Stimulated activated CD8-positive, alpha-beta memory T cell treated with anti-CD3 and anti-CD28 coated beads, Interleukin-12 subunit alpha, Interleukin-12 subunit beta, amount 100 ng/mL, for 24 hours (primary cell): ENCODE measurements around the gene KRTAP23-1.

Source experiments
- DNase-seq: peaks from one replicate; pipeline ENCODE4 v3.0.0-alpha.2; 2020; ENCODE audit errors: extremely low read depth

The KRTAP23-1 gene, protein sequence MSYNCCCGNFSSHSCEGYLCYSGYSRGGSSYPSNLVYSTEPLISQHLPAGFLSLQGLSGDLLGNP

DNA sequence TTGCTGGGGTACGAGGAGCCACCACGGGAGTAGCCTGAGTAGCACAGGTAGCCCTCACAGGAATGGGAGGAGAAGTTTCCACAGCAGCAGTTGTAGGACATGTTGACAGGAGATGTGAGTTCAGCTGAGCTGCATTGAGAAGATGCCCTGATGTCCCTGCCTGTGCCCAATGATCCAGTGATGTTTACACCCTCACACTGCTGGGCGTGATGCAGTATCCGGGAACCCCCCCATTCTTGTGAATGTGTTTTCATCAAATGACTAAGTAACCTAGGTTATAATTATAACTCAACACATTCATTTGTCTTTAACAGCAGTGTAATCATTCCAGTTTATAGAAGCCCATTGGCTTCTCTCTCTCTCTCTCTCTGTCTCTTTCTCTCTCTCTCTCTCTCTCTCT lies at the start of gene KRTAP23-1:
Gene KRTAP23-1 (minus strand): TSS at position 101 of the 400 bp plus-strand sequence. CDS start 0 bp downstream, at position 101.
- no peak for DNase-seq

DNA sequence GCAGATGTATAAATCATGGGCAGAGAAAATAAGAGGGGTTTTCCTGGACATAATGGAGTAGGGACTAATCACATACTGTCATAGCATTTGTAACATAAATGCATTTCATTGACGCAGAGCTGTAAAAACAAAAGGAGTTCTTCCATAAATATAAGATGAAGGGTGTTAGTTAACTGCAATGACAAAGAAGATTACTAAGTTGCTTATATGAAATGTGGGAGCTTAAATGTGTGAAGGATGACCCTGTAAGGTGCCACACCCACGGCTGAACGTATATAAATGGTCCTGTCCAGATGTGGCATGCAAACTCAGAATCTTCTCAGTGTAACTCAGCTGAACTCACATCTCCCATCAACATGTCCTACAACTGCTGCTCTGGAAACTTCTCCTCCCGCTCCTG lies 47.3 kb upstream of the KRTAP23-1 start, which contains the start of gene KRTAP13-1:
Gene KRTAP13-1 (plus strand): TSS at position 301 of the 400 bp plus-strand sequence. CDS start 56 bp downstream, at position 357.
- DNase-seq: no peak

DNA sequence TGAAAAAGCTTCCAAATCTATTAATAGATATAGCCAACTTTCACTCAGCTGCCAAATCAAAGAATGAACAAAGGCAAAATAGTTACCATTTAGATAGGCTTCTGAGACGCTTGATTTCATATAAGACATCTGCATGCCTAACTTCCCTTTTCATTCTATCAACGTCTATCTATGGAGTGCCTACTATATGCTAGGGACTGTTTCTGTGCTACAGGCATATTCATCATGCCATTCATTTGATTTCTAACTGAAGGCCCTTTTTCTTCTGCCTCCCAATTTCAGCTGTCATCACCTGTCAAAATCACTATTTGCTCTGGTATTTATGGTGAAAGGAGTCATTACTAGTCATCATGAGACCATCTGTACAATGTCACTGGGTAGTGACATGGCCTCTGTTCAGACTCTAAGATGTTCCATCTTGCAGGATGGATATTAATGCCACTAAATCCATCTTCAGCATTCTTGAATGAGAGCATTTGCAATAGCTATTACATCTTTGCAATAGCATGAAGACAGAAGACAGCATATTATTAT lies 43.2 kb upstream of the KRTAP23-1 start:
- DNase-seq: no peak

DNA sequence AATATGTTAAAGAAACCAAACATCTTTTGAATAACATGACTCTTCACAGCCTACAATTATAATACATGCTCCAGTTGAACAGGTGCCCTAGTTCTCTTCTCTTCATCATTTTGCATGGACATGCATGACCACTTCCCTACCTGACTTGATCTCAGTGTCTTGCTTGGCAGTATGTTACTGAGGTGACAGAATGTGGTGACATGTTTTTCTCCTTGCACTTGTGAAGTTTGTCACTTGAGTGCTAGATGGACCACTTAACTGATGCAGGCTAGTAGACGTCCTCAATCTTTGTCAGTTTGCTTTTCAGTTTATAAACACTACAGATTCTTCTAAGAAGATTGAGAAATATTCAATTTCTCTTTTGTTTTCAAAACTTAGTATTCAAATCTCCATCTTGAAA lies 33.8 kb upstream of the KRTAP23-1 start:
- no peak for DNase-seq

DNA sequence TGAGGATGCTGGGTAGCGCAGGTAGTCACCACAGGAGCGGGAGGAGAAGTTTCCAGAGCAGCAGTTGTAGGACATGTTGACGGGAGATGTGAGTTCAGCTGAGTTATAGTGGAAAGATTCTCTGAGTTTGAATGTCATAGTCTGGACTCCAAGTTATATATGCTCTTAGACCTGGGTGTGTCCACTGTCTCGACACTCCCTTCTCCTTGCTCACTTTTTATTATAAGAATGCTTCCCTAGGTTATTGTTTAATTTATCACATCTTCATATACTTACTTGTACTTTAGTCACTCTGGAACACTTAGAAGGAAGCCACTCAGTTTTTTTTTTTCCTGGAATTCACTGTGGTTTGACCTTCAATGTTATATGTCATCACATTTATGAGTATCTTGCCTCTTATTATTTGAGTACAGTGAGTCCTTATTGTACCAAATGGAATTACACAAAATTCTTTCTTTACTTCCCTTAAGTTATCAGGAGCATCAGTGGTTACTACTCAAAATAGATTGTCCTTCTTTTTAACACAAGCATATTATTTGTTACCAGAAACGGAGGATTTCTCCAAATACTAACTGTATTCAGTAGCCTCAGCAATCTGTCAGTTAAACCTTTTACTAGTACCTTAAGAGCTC lies 23.8 kb upstream of the KRTAP23-1 start, which contains the start of gene KRTAP13-2:
Gene KRTAP13-2 (minus strand): TSS at position 133 of the 632 bp plus-strand sequence. CDS start 58 bp downstream, at position 75.
- no peak for DNase-seq

DNA sequence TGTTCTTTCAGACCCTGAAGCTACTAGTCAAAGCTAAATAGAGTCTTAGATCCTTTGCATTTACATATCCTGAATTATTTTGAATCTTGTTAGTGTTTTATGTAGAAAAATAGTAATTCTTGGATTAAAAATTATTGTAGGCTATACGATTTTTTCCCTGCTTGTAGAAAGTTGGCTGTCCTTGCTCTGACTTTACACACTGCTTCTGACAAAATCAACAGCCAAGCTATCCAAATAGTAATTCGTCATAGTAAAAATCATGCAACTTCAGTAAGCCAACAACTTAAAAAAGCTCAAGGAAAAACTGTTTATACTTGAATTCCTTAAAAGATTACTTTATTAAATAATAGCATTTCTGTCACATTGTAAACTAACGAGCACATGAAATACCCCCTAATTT lies 7.5 kb upstream of the KRTAP23-1 start:
- DNase-seq: no peak

DNA sequence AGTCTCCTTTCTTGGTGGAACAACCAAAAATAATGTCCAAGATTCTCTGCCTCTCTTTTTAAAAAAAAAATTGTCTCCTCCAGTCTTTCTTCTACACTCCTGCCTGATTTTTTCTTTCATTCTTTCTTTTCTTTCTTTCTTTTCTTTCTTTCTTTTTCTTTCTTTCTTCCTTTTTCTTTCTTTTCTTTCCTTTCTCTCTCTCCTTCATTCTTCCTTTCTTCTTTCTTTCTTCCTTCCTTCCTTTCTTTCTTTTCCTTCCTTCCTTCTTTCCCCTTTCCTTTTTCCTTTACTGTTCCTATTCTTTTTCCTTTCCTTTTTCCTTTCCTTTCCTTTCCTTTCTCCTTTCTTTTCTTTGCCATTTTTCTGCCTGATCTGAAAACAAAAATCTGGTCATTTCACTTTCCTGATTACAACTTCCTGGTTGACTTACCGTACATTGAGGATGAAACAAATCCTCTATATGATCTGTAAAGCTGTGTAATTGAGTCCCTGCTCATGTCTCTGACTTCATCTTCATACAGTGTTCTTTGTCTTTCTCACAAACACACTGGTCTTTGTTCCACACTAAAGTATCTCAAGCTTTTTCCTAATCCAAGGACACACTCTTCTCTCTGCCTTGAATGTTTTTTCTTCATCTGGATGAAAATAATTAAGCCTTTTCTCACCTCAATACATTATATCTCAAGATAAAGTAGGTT lies 6.1 kb upstream of the KRTAP23-1 start:
- no peak for DNase-seq

DNA sequence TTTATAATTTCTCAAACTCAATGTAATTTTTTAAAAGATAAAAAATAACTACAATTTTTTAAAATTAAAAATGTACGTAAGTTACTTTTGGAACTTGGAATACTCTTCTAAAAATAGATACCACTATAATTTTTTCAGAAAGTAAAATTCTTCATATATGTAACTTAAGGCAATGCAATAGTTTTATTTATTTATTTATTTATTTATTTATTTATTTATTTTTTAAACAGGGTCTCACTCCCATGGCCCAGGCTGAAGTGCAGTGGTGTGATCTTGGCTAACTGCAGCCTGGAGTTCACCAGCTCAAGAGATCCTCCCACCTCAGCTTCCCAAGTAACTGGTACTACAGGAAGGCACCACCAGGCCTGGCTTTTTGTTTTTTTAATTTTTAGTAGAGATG lies 3.1 kb upstream of the KRTAP23-1 start:
- DNase-seq: no peak

DNA sequence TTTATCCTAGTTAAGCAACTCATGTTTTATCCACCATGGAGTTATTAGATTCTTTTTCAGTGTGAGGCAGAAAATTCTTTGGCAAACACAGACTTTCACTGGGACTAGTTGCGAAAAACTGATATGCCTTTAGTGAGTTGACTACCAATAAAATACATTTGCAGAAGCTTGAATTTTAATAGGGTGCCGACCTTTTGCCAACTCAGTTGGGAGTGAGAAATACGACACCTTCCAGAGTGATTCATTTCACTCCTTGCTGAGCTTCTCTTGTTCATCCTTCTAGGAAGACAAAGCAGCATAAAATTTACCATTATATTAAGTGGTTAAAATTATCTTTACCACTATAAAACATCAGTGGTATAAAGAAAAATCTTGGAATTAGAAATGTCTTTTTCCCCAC lies 1.2 kb upstream of the KRTAP23-1 start:
- DNase-seq: no peak

DNA sequence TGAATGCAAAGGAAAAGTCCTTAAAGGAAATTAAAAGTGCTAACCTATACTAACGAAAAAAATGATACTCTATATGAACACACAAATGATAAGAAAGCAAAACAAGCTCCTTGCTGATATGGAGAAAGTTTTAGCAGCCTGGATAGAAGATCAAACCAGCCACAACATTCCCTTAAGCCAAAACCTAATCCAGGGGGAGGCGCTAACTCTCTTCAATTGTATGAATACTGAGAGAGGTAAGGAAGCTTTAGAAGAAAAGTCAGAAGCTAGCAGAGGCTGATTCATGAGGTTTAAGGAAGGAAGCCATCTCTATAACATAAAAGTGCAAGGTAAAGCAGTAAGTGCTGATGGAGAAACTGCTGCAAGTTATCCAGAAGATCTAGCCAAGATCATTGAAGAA lies 3.4 kb downstream of the KRTAP23-1 start:
- DNase-seq: no peak

DNA sequence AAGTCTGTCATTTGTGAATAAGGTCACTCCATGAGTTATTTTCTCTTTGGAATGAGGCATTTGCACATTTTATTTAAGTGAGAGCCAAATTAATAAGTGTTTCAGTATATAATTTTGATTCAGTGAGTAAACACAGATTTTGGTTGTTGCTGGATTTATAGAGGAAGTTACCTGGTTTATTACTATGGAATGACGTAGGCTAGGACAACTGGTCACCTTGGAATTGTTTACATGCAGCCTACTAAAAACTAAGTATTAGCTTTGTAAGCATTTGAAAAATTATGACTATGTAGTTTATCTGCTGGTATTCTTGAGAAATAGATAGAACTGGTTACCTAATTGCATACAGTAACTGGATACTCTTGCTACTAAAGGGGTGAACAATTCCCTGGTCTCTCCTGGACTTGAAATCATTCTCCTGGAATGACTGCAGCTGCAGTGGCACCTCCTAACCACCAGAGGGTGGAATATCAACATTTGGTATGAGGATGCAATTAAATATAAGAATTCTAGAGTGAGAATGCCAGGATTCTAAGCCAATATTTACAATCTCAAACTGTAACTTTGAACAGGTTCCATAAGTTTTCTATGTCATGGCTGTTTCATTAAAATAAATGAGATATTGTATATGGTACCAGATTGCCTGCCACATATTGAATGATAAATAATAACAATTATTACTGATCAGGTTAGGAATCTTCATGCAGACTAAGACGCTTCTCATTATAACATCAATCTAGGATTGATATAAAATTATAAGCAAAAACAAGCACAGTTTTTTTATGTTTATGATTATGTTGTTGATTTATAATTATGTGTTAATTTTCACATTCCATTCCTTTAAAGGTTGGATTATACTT lies 7.5 kb downstream of the KRTAP23-1 start:
- DNase-seq: no peak

DNA sequence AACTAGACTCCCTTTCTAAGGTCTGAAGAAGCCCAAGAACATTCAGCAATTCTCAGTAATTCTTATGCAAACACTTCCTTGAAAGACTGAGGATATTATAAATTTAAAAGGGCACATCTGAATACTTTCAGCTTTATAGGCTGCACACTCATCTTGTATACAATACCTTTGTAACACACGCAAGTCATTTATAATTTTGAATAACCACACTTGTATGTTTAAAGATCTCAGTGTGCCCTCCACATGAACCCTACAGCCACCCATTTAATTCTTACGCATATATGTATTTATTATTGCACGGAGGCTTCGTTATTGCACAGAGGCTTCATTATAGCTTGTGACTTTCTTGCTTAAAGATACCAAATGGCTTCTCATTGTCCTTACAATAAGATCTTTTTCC lies 9.7 kb downstream of the KRTAP23-1 start:
- DNase-seq: no peak

DNA sequence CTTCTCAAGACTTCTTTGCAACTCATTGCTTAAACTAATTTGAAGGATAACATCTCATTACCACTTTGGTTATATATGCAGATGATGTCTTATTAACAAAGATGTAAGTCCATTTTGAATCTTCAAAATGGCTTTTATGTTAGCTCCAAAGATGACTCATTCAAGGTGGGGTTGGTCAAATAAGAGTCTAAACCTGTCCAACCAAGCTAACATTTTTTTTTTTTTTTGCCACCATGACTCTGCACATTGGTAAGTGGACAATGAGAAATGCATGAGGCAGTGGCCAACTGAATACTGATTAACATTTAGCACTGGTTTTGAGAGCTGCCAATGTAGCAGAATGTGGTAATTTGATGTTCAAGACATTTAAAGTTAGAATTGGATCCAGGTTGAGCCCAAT lies 10.6 kb downstream of the KRTAP23-1 start:
- no peak for DNase-seq

DNA sequence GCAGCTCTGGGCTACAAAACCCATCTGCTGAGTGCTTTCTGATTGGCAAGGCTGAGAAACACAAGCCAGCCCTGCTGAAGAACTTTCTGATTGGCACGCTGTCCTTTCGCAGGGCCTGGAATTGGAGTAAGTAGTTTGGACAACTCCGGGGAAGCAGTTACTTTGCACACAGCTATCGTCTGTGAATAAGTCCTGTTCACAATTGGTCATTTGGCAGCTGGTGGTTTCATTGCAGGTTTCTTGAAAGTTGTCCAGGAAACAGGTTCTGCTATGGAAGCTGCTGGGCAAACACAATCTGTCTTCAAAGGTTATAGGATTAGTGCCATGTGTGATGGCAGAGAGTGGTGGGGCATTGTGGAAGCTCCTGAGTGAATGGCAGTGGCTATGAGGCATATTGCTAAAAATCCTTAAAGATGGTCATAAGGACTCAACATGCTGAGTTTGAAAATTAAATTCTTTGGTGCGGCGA lies 11.1 kb downstream of the KRTAP23-1 start, which contains the start of gene KRTAP27-1:
Gene KRTAP27-1 (minus strand): TSS at position 419 of the 469 bp plus-strand sequence. CDS start 26 bp downstream, at position 393.
- no peak for DNase-seq

DNA sequence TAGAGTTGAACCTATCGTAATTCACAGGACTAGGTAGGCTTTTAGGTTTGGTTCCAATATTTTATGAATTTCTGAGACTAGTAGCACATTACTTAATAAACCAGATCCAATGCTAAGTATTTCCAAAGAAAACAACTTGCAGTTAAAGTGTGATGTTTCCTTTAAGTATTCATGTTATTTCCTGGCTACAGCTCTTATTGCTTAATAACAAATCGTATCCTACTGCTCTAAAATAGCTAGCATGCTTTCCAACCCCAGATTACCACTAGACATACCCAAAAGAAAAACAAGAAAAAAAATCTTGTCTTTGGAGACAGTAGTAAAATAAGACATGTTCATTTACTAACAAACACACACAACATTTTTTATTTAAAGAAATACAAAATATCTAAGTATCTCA lies 11.8 kb downstream of the KRTAP23-1 start:
- no peak for DNase-seq

DNA sequence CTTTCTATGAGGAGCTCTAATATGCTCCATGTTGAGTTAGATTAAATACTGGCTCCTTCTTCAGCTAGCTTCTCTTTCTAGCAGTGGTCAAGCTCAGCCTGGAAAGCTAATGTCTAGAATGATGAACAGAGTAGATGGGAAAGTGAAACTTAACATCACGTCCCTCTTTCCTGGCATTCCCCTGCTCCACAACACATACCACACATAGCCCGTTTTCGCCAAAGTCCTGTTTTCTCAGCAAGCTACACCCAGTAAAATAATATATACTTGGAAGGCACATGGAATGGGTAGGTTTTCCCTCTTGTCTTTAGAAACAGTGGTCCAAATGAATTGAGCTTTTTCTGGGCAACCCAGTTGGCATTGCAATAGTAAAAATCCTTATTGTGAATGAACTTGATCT lies 14.7 kb downstream of the KRTAP23-1 start:
- no peak for DNase-seq

DNA sequence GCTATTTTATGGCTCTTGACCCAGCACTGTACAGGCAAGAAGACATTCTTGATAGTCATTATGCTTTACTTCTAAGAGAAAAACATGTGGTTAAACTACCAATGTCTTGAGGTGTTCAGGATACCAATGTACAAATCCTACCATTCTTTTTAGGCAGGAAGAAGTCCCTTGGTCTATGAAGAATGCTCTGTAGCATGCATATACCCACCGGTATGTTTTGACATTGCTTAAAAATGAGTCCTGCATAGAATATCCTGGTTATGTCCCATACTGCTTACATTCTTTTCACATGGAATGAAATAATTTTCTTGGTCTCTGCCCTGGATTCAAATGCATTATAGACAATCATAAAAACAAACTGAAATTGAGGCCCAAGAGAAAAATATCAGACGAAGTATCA lies 15.7 kb downstream of the KRTAP23-1 start:
- DNase-seq: no peak

DNA sequence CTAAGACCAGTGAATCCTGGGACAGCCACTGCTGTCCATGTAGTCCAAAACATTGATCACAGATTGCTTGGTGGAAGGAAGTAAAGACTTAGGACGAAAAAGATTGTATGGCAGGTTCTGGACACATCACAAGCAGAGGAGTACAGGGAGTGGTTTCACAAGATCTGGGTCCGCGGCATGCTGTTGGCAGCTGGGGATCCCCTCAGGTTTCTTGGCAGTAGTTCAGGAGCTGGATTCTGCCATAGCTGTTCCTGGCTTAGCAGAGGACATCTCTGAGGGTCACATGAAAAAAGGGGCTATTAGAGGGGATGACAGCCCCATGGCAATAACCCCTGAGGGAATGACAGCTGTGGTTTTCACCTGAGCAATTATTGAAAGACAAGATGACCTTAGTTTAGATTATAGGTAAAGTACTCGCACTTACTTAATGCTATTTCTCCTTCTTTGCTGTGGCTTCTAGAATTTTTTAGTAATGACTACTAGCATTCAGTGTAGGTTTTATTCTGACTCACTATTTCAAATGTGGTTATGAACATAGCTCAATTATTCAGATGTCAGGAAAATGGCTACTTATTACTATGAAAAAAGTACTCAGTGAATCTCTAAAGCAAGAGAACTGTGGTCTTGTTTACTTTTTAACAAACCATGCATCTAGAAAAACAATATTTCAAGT lies 19.1 kb downstream of the KRTAP23-1 start:
- DNase-seq: no peak

DNA sequence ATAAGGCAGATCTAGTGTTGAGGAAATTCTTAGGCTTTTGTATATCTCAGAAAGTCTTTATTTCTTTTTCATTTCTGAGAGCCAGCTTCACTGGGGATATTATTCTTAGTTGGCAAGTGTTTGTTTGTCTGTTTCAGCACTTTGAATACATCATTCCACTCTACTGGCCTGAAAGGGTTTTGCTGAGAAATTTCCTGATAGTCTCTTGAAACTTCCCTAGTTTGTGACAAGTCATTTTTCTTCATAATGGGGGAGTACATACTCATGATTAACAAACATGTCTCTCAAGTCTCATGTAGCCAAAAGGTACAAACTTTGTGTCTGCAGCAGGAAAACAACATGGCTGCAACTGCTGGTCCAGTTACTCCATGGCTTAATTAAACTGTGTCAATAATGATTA lies 22.0 kb downstream of the KRTAP23-1 start:
- no peak for DNase-seq

DNA sequence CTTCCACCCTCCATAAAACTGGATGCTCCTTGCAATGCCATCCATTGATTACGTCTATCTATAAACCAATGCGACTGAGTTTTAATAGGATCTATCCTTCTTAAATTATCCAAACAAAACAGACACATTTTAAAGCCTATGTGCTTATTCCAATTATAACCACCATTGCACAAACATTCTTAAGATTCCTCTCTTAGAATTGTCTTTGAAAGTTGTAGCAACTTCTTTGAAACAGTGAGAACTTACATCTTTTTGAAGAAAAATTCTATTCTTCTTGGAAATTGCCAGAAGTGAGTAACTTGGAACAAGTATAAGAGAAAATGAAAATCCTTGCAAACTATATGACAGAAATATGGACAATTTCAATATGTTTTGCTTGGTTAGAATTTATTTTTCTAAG lies 28.2 kb downstream of the KRTAP23-1 start, which contains the start of gene KRTAP26-1:
Gene KRTAP26-1 (minus strand): TSS at position 101 of the 400 bp plus-strand sequence. CDS start 280 bp downstream, outside the sequence.
- DNase-seq: no peak

DNA sequence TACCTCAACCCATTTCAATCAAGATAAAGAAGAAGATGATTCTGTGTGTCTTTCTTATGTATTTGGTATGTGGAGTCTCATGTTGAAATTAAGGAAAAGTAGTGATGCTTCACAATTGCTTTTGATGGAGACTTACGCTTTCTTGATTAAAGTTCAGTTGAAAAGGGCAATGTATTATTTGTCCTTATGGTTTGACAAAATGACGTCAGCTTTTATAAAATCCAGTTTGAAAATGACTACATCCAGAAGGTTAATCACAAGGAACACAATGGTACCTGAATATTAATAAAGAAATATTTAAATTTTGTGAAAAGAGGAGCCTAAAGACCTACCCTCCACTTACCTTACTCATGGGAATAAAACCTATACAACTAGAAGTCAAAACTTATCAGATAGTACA lies 32.7 kb downstream of the KRTAP23-1 start:
- no peak for DNase-seq
